EH (cell line): Measurements from ENCODE around the gene QRSL1.
"Not testable (repeated sequence)": the region's sequence is repeated elsewhere in the genome, so short reads cannot be mapped to it uniquely, and the experiment has no call there.

ENCODE experiments used
- DNase-seq: peaks from one replicate; pipeline ENCODE4 v3.0.0-alpha.2; 2015; ENCODE audit warnings: low read depth

Gene QRSL1, protein sequence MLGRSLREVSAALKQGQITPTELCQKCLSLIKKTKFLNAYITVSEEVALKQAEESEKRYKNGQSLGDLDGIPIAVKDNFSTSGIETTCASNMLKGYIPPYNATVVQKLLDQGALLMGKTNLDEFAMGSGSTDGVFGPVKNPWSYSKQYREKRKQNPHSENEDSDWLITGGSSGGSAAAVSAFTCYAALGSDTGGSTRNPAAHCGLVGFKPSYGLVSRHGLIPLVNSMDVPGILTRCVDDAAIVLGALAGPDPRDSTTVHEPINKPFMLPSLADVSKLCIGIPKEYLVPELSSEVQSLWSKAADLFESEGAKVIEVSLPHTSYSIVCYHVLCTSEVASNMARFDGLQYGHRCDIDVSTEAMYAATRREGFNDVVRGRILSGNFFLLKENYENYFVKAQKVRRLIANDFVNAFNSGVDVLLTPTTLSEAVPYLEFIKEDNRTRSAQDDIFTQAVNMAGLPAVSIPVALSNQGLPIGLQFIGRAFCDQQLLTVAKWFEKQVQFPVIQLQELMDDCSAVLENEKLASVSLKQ

DNA sequence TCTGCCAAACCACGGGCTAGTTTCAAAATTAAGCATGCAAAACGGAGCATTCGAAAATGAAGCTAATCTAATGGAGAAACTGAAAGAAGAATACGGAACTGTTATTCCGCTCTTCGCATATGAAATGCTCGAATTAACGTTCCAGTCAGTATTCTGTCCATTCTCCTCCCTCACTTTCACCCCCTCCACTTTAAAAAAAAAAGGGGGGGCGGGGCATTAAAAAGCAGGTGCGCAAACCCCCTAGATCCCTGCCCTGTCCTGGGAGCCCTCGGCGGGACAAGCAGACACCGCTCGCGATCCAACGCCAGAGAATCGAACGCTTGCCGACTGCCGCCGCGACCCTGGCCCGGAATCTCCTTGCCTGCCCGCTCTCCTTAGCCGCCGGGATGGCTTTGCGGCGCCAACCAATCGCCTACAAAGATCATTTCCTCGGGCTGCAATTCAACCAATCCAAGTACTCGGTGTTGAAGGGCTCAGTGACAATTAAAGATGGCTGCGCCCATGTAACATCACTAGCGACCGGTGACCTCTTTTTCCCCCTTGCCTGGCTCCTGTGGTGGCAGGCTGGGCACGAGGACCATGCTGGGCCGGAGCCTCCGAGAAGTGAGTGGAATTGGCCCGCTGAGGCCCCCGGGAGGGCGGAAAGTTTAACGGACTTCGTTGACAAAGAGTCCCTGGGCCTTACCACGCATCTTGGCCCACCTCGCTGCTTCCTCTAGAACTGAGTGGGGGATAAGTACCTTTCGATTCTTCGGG is at the start of gene QRSL1, which contains the start of gene RTN4IP1:
QRSL1 (plus strand) TSS at position 476 of the 756 bp plus-strand sequence; CDS start at position 580, 104 bp downstream.
RTN4IP1 (minus strand) TSS at position 396 of the 756 bp plus-strand sequence. CDS start 477 bp downstream, outside the sequence.
- DNase-seq: peak; percentile 92

DNA sequence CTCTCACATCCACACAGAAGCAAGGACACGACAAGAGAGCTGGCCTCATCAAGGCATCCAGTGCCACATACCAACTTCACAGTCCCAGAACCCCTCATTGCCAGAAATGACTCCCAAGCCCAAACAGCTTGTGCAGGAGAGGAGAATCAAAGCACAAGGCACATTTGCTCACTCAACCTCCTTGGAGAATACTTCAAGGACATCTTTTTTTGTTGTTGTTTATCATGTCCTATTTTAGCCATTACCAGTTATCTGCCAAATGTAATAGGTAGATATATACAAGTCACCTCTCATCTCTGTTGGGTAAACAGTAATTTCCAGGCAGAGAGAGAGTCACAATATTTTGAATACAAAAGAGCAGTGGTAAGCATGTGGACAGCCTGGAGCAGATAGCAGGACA is 47.9 kb upstream of the QRSL1 start:
- no peak for DNase-seq

DNA sequence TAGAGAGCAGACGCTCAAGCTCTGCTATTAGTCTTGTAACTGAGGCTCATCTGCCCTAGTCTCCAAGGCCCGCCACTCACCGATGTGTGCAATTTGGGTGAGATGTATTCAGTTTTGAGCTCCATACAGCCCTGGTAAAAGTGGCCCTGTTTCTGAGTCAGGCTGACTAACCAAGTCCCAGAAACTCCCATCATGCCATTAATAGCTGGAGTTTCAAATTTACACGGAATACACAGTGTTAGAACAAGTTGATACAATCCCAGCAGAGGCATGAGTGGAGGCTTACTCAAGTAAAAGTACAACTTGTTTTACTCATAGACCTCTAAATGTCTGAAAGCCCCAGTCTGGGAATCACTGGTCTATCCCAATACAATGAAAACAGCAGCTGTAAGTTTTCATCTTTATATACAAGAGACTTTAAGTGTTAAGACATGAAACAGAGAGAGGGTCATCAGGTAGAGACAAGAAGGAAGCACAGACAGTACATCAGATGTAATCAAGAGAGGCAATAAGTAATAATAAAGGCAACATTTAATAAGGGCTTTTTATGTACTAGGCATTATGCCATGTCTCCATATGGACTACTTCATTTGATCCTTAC is 42.5 kb upstream of the QRSL1 start:
- no peak for DNase-seq

DNA sequence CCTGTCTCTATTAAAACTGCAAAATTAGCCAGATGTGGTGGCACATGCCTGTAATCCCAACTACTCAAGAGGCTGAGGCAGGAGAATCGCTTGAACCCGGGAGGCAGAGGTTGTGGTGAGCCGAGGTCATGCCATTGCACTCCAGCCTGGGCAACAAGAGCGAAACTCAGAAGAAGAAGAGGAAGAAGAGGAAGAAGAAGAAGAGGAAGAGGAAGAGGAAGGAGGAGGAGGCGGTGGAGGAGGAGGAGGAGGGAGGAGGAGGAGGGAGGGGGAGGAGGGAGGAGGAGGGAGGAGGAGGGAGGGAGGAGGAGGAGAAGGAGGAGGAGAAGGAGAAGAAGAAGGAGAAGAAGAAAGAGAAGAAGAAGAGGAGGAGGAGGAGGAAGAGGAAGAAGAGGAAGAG is 40.4 kb upstream of the QRSL1 start:
- not testable (repeated sequence) for DNase-seq

DNA sequence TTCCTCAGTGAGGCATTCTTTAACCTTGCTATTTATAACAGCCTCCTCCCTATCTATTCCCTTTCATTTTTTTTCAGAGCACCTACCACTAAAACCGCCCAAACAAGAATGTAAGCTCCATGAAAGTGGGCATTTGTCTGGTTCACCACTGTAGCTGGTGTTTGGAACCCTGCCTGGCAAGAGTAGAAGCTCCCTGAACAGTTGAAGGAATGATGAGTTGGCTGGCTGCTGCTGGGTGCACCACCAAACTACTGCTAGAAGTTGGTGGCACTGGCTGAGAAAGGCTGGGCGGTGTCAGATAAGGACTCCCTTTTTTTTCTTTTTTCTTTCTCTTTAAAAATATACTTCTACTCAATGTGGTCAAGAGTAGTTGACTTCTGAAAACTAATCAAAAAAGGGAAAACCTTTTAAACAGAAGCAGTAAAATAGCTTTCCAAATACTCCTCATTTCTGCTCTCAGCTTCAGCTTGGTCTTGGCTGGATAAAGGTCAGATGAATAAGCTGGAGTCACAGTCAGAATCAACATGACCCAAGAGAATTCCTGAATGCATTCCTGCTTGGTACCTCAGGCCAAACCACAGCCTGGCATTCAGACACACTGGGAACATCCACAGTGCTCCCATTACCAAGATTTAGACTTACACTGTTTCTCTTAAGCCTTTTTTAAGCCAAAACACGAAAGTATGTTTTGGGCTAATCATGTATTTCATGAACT is 38.1 kb upstream of the QRSL1 start:
- DNase-seq: peak; percentile 96

DNA sequence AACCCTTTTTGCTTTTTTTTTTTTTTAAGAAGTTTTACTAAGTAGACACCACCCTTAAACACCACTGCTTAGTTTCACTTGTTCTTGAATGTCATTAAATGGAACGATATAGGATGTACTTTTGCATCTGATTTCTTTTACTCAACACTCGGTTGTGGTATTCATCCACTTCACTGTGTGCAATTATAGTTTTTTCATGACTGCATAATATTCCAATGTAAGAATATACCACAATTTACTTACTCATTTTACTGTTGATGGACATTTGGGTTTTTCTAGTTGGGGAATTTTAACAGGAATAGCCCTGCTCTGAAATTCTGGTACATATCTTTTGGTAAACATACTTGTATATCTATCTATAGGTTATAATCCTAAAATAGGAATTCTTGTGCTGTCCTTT is 29.9 kb upstream of the QRSL1 start:
- DNase-seq: no peak

DNA sequence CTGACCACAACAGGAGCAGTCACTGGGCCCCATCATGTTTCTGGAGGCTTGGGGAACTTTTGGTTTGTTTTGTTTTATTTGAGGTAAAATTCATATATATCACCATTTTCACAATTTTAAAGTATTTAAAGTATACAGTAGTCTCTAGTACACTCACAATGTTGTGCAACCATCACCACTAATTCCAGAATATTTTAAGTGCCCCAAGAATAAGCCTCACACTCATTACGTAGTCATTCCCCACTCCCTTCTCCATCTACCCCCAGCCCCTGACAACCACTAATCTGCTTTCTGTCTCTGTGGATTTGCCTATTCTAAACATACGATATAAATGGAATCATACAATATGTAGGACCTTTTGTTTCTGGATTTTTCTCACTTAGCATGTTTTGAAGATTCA is 29.0 kb upstream of the QRSL1 start:
- no peak for DNase-seq

DNA sequence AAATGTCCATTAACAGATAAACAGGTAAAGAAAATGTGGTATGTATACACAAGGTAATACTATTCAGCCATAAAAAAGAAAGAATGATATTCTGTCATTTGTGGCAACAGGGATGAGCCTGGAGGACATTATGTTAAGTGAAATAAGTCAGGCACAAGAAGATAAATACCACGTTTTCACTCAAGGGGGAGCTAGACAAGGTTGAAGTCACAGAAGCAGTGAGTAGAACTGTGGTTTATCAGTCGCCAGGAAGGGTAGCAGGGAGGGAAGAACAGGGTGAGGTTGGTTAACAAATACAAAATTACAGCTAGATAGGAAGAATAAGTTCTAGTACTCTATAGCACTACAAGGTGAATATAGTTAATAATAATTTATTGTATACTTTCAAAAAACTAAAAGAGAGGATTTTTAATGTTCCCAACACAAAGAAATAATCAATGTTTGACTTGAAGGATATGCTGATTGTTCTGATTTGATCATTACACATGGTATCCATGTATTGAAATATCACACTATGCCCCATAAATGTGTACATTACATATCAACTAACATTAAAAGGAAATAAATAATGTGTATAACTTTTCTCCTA is 21.2 kb upstream of the QRSL1 start:
- peak; percentile 59 for DNase-seq

DNA sequence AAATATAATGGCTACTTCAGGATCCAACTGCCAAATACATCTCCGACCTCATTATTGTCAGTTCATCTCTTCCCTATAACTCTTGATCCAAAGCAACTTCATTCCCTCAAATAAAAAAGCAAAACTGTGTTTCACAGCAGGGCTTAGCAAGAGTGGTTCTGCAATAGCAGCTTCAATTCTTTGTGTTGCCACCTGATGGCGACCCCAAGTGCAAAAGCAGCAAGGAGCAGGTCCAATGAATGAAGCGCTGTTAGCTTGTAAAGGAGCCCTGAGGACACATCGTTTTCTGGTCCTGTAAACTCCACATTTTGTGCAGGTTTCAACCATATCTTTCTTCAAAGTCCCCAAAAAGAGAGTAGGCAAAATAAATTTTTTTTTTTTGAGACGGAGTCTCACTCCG is 19.7 kb upstream of the QRSL1 start:
- DNase-seq: peak; percentile 16

DNA sequence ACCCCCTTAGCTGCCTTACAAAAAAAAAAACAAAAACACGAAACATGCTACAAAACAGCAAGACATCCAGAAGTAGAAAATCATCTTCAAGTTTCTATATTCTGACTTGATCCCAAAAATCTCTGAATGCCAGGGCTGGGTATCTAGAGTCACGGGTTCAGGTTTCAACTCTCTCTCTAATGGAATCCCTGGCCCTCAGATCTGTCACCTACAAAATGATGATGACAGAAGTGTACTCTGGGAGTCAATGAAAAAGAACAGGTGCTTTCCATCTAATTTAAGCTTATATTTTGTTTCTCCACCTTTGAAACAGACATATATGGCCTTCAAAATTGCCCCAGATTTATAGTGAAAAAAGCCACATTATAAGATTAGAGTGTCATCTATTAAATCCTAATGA is 18.3 kb upstream of the QRSL1 start:
- no peak for DNase-seq

DNA sequence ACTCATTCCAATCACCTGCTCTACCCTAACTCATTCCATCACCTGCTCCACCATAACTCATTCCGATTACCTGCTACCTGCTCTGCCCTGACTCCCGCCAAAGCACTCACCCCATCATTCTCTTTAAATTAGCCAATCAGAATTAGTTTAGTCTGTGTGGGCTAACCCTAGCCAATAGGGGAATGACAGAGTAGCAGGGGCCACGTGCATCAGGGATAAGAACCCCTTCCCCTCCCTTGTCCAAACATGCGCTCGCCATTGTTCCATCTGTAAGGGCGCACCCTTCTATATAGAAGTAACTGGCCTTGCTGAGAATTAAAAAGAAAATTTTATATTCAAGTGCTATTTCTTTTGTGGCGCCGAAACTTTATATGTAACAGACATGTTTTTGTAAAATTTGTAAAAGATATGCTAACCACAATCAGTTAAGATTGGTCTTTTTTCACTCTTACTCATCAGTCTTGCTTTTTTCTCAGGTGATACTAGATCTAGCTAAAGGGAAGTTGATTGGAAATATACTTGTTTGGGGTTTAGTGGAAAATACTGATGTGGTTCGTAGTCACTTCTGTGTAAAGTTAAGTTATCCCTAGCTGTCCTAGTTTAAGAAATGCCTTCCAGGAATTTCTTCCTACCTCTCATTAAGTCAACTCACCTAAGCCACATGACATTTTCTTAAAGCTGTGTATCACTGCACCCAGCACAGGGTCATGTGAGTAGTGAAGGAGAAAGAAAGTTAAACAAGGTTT is 16.5 kb upstream of the QRSL1 start:
- DNase-seq: no peak

DNA sequence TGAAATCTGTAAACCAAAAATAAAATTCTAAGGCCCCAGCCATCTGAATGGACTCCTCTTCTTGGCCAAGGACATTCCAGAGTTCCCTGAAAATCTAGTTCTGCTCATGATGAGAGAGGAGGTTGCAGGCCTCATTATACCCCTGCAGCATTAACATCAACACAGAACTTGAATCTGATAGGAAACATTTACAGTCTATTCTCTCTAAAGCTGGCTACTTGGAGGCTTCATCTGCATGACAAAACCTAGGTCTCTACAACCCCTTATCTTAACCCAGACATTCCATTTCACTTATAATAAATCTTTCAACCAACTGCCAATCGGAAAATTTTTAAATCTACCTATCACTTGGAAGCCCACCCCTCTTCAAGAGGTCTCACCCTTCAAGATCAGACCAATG is 15.8 kb upstream of the QRSL1 start:
- DNase-seq: no peak

DNA sequence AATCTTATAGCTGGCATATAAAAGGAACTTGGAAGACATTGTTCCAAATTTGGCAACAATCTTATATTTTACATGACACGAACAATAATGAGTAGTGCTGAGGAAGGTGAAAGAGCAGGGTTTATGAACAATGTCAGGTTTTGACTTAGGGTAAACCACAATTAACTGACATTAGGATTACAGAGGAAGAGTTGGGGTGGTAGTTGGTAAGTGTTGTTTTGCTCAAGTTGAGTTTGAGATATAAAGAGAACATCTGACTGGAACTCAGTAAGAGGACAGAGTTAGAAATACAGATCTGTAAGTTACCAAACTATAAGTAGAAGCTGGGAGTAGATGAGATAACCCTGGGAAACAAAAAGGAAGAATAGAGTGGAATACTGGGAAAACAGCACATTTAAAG is 15.2 kb upstream of the QRSL1 start:
- no peak for DNase-seq

DNA sequence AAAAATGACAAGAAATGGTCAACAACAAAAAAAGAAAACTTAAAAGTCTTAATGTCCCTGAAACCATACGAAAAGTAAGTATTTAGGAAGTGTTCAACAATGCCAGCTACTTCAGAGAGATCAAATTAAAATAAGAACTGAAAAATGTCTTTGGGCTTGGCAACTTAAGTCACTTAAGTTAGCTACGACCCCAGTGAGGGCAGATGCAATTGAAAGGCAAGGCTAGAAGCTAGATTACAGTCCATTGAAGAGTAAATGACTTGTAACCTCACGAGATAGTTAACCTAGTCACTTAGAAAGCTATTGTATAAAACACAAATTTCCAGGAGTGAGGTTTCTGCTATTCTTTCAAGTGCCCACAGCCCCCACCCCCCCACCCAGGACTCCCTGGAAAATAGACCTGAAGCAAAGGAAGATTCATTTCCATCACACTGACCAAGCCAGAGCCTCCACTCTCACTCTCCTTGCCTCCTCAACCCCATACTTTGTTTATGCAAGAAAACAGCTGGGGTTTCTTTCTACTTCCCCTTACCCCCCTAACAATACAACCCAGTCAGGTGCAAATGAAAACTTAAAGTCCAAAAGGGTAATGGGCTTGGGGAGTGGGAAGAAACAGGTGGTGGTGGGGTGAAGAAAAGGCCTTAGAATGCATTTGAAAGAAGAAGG is 14.7 kb upstream of the QRSL1 start:
- no peak for DNase-seq

DNA sequence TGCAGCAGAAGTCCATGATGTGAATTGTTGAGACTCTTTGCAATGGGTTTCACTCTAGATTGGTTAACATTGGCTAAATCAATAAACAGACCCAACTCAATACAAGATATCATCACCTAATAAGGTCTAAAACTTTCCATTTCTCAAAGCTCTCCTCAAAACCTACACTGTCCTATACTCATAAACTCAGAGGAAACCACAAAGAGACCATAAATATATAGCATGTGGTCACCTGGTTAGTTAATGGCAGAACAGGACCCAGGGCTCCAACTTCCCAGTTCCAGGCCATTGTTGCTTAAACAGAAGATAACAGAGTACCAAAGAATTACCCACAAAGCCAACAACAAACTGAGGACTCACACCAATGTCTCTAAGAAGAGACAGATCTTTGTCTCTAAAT is 12.1 kb upstream of the QRSL1 start:
- no peak for DNase-seq

DNA sequence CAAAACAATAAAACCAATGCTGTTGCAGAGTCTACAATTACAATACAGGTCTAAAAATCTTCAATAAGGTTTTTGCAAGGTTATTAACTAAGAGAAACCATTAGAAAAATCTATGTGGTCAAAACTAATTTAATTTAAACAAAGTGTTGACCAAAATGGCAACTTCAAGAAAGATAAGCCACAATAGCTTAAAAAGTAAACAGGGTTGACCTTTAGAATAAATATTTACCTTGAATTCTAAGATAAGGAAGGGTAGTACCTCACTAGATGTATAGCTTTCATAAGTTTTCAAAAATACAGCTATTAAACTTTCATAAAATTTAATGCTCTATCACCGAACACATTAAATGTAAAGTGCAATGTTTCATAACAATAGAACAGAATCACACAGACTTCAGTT is 11.5 kb upstream of the QRSL1 start:
- DNase-seq: no peak

DNA sequence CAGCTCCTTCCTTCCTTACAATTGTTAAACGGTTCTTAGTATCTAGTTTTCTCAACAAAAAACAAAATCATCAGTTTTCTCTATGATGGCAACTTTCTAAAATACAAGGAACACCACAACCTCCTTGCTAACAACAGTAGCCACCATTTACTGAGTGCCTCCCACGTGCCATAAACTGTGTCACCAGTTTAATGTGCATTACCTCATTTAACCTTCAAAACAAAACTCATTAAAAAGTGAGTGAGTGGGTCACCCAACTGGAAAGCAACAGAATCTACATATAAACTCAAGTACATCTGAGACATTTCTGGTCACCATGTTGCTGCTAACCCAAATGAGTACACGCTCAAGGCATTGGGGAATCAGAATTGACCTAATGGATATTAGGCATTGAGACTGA is 11.1 kb upstream of the QRSL1 start:
- DNase-seq: no peak

DNA sequence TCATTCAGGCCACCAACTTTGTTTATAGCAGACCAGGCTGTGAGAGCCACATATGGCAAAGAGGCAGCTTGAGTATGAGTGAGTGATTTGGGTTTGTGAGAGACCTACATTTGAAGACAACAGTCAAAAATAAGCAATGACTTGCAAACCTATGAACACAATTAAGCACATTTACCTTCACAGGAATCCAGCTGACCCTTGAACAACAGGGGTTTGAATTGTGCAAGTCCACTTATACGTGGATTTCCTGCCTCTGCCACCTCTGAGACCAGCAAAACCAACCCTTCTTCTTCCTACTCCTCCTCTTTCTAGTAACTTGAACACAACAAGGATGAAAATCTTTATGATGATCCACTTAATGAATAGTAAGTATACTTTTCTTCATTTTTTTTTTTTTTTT is 10.2 kb upstream of the QRSL1 start:
- no peak for DNase-seq

DNA sequence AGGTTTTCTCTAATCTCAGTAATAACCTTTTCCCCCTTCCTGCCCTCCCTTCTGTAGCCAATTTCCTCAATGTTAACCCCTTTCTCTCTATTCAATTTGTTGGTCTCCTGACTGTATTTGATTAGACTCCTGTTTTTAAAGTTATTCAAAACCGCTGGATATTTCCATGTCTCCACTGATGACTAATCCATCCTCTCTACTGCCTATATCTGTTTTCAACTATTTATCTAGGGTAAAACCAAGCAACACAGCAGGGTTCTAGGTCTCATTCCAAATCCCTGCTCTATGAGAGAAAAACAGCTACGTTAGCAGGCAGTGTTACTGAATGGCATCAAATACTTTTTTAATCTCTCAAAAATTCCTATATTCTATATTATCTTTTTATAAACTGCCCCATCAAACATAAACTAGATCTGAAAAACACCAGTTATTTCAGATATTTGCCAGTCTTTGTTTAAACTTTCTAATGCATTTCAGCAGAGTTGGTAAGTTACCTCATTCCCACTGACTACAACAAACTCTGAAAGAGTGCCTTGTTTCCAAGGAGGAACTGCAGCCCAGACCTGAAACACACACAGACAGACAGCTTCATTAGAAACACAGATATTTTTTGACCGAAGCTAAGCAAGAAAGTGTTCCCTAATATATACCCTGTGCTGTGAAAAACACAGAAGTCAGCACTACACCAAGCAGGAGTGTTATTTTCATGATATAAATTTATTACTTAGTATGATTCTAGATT is 8.3 kb upstream of the QRSL1 start:
- DNase-seq: peak; percentile 17

DNA sequence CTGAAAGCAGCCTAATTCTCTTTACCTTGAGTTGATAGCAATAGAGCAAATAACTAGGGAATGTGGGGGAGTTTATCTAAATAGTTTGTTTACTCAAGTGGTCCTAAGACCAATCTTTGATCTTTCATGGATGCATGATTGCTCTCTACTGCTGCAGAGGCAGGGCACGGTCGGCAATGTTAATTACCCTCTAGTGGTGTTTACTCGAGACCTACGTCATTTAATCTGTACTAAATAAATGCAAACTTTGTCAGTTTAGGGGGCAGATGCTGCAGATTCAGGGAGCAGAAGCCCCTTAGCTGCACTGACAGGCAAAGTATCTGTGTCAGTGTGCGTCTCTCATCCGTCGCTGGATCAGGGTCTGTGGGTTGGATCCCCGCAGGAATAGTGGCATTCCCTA is 7.0 kb upstream of the QRSL1 start:
- DNase-seq: no peak
